ENCODE results near the gene ZNF445.
"Not testable (repeated sequence)": the region's sequence is repeated elsewhere in the genome, so short reads cannot be mapped to it uniquely, and the experiment has no call there.

Gene ZNF445

DNA sequence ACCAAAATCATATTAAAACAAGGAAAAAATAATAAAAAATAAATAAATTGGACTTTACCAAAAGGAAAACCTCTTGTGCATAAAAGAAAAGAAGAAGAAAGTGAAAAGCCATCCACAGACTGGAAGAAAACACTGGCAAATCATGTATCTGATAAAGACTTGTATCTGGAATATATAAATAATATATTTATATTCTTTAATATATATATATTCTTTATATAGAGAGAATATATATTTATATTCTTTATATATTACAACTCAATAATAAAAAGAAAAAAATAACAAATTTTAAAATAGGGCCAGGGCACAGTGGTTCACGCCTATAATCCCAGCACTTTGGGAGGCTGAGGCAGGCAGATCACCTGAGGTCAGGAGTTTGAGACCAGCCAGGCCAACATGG is 27.1 kb upstream of the ZNF445 start:
- H4K8ac ChIP-seq (ENCODE audit: low read depth, low read length), result no peak overlapping the region
- H3K27ac ChIP-seq (ENCODE audit: low read depth, low read length), result no peak overlapping the region
- no peak overlapping the region for H2BK5ac ChIP-seq (ENCODE audit: low read depth, low read length, poor library complexity)
- H3K79me1 ChIP-seq (ENCODE audit: low read length), result no peaks in the 10 kb centered on the region
- H3K36me3 ChIP-seq (ENCODE audit: control insufficient read depth in 1 of 2, insufficient read depth in 2 of 2, low read length in 2 of 2), result peaks cover 11 to 17% of the 10 kb centered on the region in 2 experiments
- no peaks in the 10 kb centered on the region for H3K27me3 ChIP-seq (ENCODE audit: insufficient read depth, low read length)
- no peak for DNase-seq
- peaks cover 7% of the 10 kb centered on the region for H3K9me3 ChIP-seq (ENCODE audit: insufficient read depth, low read depth, low read length)
- H3K14ac ChIP-seq (ENCODE audit: low read length), result no peak overlapping the region
- H3K9ac ChIP-seq (ENCODE audit: low read length), result no peak overlapping the region
- no peak overlapping the region for H2BK120ac ChIP-seq (ENCODE audit: insufficient read depth, low read length, poor library complexity)
- no peak overlapping the region for H4K91ac ChIP-seq (ENCODE audit: low read depth, low read length)
- no peak overlapping the region for H2BK12ac ChIP-seq (ENCODE audit: low read length)
- H3K4me2 ChIP-seq (ENCODE audit: low read length), result no peak overlapping the region
- no peak overlapping the region for H3K4me3 ChIP-seq (ENCODE audit: low read depth, low read length)
- peaks cover 3% of the 10 kb centered on the region for H3K79me2 ChIP-seq (ENCODE audit: control insufficient read depth, insufficient read depth, low read length, poor library complexity)
- H2AFZ ChIP-seq (ENCODE audit: insufficient read depth, low read length, poor library complexity), result no peak overlapping the region
- H3K18ac ChIP-seq (ENCODE audit: low read length), result no peak overlapping the region
- WGBS (ENCODE audit: extremely low coverage, insufficient coverage, insufficient read length), result no CpG with 5 or more reads among the region's 1 CpG
- no peak overlapping the region for H4K12ac ChIP-seq (ENCODE audit: low read depth, low read length)
- no peak overlapping the region for H2AK5ac ChIP-seq (ENCODE audit: low read length)
- H3K23ac ChIP-seq (ENCODE audit: low read length), result no peak overlapping the region
- H3K4ac ChIP-seq (ENCODE audit: low read depth, low read length), result no peak overlapping the region
- H3K4me1 ChIP-seq (ENCODE audit: control insufficient read depth in 1 of 2, insufficient read depth in 2 of 2, low read length in 2 of 2), result peaks cover 3 to 4% of the 10 kb centered on the region in 2 experiments

DNA sequence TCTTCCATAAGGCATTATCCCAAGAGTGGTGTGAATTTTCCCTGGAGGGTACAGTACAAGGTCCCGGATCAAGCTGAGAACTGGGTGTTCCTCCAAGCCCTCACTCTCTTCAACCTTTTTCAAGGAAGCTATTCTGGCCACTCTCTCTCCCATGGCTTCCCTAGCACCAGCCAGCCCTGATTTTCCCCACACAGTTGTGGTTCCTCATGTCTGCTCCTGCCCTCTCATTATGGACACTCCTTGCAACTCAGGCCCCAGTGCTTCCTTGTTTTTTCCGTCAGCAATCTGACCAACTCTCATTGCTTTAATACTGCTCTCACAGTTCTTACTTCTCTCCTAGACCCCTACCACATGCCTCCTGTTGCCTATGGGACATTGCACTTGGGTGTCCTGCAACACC is 25.7 kb upstream of the ZNF445 start:
- not testable (repeated sequence) for H2AK5ac ChIP-seq (ENCODE audit: low read length); H4K12ac ChIP-seq (ENCODE audit: low read depth, low read length); H3K27me3 ChIP-seq (ENCODE audit: insufficient read depth, low read length); H4K8ac ChIP-seq (ENCODE audit: low read depth, low read length); H3K9me3 ChIP-seq (ENCODE audit: insufficient read depth, low read depth, low read length); H3K9ac ChIP-seq (ENCODE audit: low read length); H2AFZ ChIP-seq (ENCODE audit: insufficient read depth, low read length, poor library complexity); H2BK5ac ChIP-seq (ENCODE audit: low read depth, low read length, poor library complexity); H4K91ac ChIP-seq (ENCODE audit: low read depth, low read length); H3K4me3 ChIP-seq (ENCODE audit: low read depth, low read length); DNase-seq; H3K18ac ChIP-seq (ENCODE audit: low read length); H2BK12ac ChIP-seq (ENCODE audit: low read length); H3K4me1 ChIP-seq (ENCODE audit: control insufficient read depth in 1 of 2, insufficient read depth in 2 of 2, low read length in 2 of 2); H3K14ac ChIP-seq (ENCODE audit: low read length); H3K27ac ChIP-seq (ENCODE audit: low read depth, low read length); H3K79me1 ChIP-seq (ENCODE audit: low read length); H3K4me2 ChIP-seq (ENCODE audit: low read length); H3K23ac ChIP-seq (ENCODE audit: low read length); H3K79me2 ChIP-seq (ENCODE audit: control insufficient read depth, insufficient read depth, low read length, poor library complexity); H2BK120ac ChIP-seq (ENCODE audit: insufficient read depth, low read length, poor library complexity)
- Histone ChIP-seq H3K36me3 (ENCODE audit: control insufficient read depth in 1 of 2, insufficient read depth in 2 of 2, low read length in 2 of 2) (peaks cover 11 to 23% of the 10 kb centered on the region in 2 experiments), H3K4ac (ENCODE audit: low read depth, low read length) (peak overlapping the region; percentile 52)
- WGBS (ENCODE audit: extremely low coverage, insufficient coverage, insufficient read length), result no CpG with 5 or more reads among the region's 2 CpGs

DNA sequence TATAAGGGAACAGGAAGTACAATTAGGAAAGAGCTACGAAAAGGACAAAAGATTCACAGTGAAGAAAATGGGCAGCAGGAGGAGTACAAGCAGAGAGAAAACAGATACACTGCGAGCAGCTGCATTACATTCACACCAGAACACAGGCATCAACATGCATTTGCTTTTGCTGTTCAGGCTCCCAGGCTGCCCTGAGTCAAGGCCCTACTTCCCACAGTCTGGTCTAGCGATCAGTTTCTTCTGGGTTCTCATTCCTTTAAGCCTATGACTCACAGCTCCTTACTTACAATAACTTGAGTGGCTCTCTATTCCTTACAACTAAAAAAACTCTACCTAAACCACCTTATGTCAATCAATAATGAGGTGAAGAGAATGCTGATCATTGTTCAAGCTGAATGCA is 24.5 kb upstream of the ZNF445 start:
- Histone ChIP-seq H4K91ac (ENCODE audit: low read depth, low read length) (no peak overlapping the region), H3K18ac (ENCODE audit: low read length) (no peak overlapping the region), H2AFZ (ENCODE audit: insufficient read depth, low read length, poor library complexity) (no peak overlapping the region), H3K4ac (ENCODE audit: low read depth, low read length) (no peak overlapping the region), H3K9me3 (ENCODE audit: insufficient read depth, low read depth, low read length) (peaks cover 9% of the 10 kb centered on the region), H3K79me2 (ENCODE audit: control insufficient read depth, insufficient read depth, low read length, poor library complexity) (no peaks in the 10 kb centered on the region), H3K23ac (ENCODE audit: low read length) (no peak overlapping the region), H2BK12ac (ENCODE audit: low read length) (no peak overlapping the region), H3K4me3 (ENCODE audit: low read depth, low read length) (no peak overlapping the region), H4K8ac (ENCODE audit: low read depth, low read length) (no peak overlapping the region), H4K12ac (ENCODE audit: low read depth, low read length) (no peak overlapping the region), H3K36me3 (ENCODE audit: control insufficient read depth in 1 of 2, insufficient read depth in 2 of 2, low read length in 2 of 2) (peaks cover 15 to 26% of the 10 kb centered on the region in 2 experiments), H2BK120ac (ENCODE audit: insufficient read depth, low read length, poor library complexity) (no peak overlapping the region), H2BK5ac (ENCODE audit: low read depth, low read length, poor library complexity) (no peak overlapping the region), H3K14ac (ENCODE audit: low read length) (no peak overlapping the region), H3K4me1 (ENCODE audit: control insufficient read depth in 1 of 2, insufficient read depth in 2 of 2, low read length in 2 of 2) (no peaks in the 10 kb centered on the region), H3K27ac (ENCODE audit: low read depth, low read length) (no peak overlapping the region), H3K4me2 (ENCODE audit: low read length) (no peak overlapping the region), H3K9ac (ENCODE audit: low read length) (no peak overlapping the region), H2AK5ac (ENCODE audit: low read length) (no peak overlapping the region), H3K27me3 (ENCODE audit: insufficient read depth, low read length) (no peaks in the 10 kb centered on the region), H3K79me1 (ENCODE audit: low read length) (no peaks in the 10 kb centered on the region)
- no CpG with 5 or more reads among the region's 3 CpGs for WGBS (ENCODE audit: extremely low coverage, insufficient coverage, insufficient read length)
- no peak for DNase-seq

DNA sequence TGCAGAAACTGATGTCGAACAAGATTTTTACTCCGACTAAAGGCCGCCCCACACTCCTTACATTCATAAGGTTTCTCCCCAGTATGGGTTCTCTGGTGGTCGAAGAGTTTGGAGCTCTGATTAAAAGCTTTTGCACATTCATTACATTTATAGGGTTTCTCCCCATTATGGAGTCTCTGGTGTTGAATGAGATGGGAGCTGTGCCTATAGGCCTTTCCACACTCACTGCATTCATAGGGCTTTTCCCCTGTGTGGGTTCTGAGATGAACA is 22.4 kb upstream of the ZNF445 start:
- WGBS (ENCODE audit: extremely low coverage, insufficient coverage, insufficient read length), result no CpG with 5 or more reads among the region's 4 CpGs
- not testable (repeated sequence) for H2BK5ac ChIP-seq (ENCODE audit: low read depth, low read length, poor library complexity); H2AK5ac ChIP-seq (ENCODE audit: low read length); H3K79me1 ChIP-seq (ENCODE audit: low read length); H3K14ac ChIP-seq (ENCODE audit: low read length); H3K18ac ChIP-seq (ENCODE audit: low read length); H3K9me3 ChIP-seq (ENCODE audit: insufficient read depth, low read depth, low read length); H3K4ac ChIP-seq (ENCODE audit: low read depth, low read length); H4K91ac ChIP-seq (ENCODE audit: low read depth, low read length); H2AFZ ChIP-seq (ENCODE audit: insufficient read depth, low read length, poor library complexity); H4K8ac ChIP-seq (ENCODE audit: low read depth, low read length); H3K9ac ChIP-seq (ENCODE audit: low read length); DNase-seq; H2BK12ac ChIP-seq (ENCODE audit: low read length); H3K79me2 ChIP-seq (ENCODE audit: control insufficient read depth, insufficient read depth, low read length, poor library complexity); H4K12ac ChIP-seq (ENCODE audit: low read depth, low read length); H2BK120ac ChIP-seq (ENCODE audit: insufficient read depth, low read length, poor library complexity); H3K27ac ChIP-seq (ENCODE audit: low read depth, low read length); H3K4me2 ChIP-seq (ENCODE audit: low read length); H3K27me3 ChIP-seq (ENCODE audit: insufficient read depth, low read length); H3K23ac ChIP-seq (ENCODE audit: low read length); H3K4me1 ChIP-seq (ENCODE audit: control insufficient read depth in 1 of 2, insufficient read depth in 2 of 2, low read length in 2 of 2); H3K4me3 ChIP-seq (ENCODE audit: low read depth, low read length)
- peaks cover 15 to 26% of the 10 kb centered on the region in 2 experiments for H3K36me3 ChIP-seq (ENCODE audit: control insufficient read depth in 1 of 2, insufficient read depth in 2 of 2, low read length in 2 of 2)
